NB4 (cell line): ENCODE data around the gene ADCY1.

ENCODE experiments used
- CTCF ChIP-seq: IDR thresholded peaks from one replicate; pipeline ENCODE4 v1.5.1; 2012; ENCODE audit warnings: low read depth, low read length
- MAX ChIP-seq: IDR thresholded peaks from 2 replicates; pipeline ENCODE4 v1.6.1; 2011; ENCODE audit warnings: low read depth, low read length
- MYC ChIP-seq: IDR thresholded peaks from 2 replicates; pipeline ENCODE4 v1.6.1; 2011; ENCODE audit warnings: low read depth, low read length
- POLR2A ChIP-seq: IDR thresholded peaks from 2 replicates; pipeline ENCODE4 v1.6.1; 2011; ENCODE audit warnings: mild to moderate bottlenecking; ENCODE audit not compliant: insufficient read length; ENCODE audit errors: extremely low read depth

GRCh38 chr7:45670717-45671116 lies 96.5 kb downstream of the ADCY1 start:
- TF ChIP-seq CTCF, result no peak
- no peak for TF ChIP-seq MAX
- no peak for TF ChIP-seq POLR2A
- TF ChIP-seq MYC, result no peak
